ENCODE results near the gene CLIP3. TPM values are rescaled to one million over a fixed set of nuclear protein-coding genes. Genes with fewer than 3 reads are reported as not detected.
A peak's percentile ranks its signal among the peaks of the same experiment; 100 is the strongest.

The CLIP3 gene
- total RNA-seq, 1 donor from 2014 or later: 8.1 TPM

DNA sequence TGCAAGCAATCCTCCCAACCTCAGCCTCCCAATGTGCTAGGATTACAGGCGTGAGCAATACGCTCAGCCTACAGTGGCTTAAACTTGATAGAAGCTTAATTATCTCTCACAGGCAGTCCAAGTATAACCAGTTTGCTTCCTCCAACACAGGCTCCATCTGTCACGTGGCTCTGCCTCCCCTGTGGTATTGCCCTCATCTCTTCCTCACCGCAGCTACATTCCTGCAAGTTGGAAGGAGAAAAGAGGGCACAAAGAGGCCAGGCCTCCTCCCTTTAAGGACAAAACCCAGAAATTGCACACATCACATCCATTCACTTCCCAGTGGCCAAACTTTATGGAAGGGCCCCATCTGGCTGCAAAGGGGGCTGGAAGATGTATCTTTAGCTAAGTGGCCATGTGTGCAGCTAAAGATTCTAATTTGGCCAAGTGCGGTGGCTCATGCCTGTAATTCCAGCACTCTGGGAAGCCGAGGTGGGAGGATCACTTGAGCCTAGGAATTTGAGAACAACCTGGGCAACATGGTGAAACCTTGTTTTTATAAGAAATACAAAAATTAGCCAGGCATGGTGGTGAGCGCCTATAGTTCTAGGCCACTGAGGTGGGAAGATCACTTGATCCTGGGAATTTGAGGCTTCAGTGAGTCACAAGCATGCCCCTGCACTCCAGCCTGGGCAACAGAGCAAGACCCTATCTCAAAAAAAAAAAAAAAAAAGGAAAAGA, 40.8 kb downstream of the CLIP3 start:
- ATAC-seq (no peak), DNase-seq (no peak)
- no peaks in the 10 kb centered on the region for H3K36me3 ChIP-seq
- peaks cover 12% of the 10 kb centered on the region for H3K27me3 ChIP-seq (ENCODE audit: low read depth)
- TF ChIP-seq, protein P1, sequence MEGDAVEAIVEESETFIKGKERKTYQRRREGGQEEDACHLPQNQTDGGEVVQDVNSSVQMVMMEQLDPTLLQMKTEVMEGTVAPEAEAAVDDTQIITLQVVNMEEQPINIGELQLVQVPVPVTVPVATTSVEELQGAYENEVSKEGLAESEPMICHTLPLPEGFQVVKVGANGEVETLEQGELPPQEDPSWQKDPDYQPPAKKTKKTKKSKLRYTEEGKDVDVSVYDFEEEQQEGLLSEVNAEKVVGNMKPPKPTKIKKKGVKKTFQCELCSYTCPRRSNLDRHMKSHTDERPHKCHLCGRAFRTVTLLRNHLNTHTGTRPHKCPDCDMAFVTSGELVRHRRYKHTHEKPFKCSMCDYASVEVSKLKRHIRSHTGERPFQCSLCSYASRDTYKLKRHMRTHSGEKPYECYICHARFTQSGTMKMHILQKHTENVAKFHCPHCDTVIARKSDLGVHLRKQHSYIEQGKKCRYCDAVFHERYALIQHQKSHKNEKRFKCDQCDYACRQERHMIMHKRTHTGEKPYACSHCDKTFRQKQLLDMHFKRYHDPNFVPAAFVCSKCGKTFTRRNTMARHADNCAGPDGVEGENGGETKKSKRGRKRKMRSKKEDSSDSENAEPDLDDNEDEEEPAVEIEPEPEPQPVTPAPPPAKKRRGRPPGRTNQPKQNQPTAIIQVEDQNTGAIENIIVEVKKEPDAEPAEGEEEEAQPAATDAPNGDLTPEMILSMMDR (IDR thresholded peaks at IDR 0.05): no peak
- no peak overlapping the region for H3K4me3 ChIP-seq
- intact Hi-C loops (cut with DNase I): no loop called here
- no peak overlapping the region for H3K27ac ChIP-seq
- peaks cover 28% of the 10 kb centered on the region for H3K4me1 ChIP-seq
- no peaks in the 10 kb centered on the region for H3K9me3 ChIP-seq

DNA sequence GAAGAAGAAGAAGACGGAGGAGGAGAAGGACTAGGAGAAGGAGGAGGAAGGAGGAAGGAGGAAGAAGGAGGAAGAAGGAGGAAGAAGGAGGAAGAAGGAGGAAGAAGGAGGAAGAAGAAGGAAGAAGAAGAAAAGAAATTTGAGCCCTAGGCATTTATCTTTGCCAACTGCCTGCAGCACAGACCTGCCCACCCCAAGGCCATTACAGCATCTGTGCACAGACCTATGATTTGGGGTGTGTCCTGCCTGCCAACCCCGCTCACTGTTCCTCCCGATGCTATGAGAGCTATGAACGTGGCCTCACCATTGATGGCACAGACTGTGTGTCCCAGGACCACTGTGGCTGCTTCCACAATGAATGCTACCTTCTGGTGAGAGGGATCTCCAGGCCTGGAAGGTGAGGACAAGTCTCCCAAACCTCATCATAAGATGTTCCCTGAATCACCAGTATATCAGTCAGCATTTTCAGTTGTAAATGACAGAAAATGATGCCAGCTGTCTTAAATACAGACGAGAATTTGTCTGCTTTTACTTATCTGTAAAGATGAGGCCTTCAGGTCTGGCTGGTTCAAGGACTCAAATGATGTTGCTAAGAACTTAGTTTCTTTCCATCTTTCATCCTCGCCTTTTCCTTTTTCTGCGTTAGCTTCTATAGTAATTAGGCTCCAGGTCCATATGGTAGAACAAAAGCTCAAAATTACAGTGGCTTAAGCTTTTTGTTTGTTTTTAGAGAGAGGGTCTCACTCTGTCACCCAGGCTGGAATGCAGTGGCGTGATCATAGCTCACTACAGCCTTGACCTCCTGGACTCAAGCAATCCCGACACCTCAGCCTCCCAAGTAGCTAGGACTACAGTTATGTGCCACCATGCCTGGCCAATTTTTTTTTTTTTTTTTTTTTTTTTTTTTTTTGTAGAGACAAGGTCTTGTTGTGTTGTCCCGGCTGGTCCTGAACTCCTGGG, 41.6 kb downstream of the CLIP3 start:
- H3K9me3 ChIP-seq: no peaks in the 10 kb centered on the region
- H3K4me3 ChIP-seq: no peak overlapping the region
- H3K36me3 ChIP-seq: no peaks in the 10 kb centered on the region
- DNase-seq (no peak), ATAC-seq (no peak)
- intact Hi-C loops (cut with DNase I): no loop called here
- H3K27ac ChIP-seq: no peak overlapping the region
- H3K27me3 ChIP-seq (ENCODE audit: low read depth): peaks cover 20% of the 10 kb centered on the region
- TF ChIP-seq, protein P1 (IDR thresholded peaks at IDR 0.05): no peak
- peaks cover 24% of the 10 kb centered on the region for H3K4me1 ChIP-seq

DNA sequence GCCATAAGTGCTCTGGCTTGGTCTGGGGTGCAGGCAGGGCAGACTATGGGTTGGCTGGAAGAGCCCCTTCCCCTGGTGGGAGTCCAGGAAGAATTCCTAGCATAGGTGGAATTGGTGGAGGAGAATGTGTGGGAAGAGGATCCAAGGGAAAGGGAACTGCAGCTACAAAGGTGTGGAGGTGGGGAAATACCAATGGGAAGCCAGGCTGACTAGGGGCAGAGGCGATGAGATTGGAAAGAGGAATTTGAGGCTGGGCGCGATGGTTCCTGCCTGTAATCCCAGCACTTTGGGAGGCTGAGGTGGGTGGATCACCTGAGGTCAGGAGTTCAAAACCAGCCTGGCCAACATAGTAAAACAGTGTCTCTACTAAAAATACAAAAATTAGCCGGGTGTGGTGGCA, 42.5 kb downstream of the CLIP3 start:
- intact Hi-C loops (cut with DNase I): no loop called here
- no peak overlapping the region for H3K4me3 ChIP-seq
- DNase-seq: no peak
- H3K27me3 ChIP-seq (ENCODE audit: low read depth): peaks cover 22% of the 10 kb centered on the region
- no peaks in the 10 kb centered on the region for H3K9me3 ChIP-seq
- H3K27ac ChIP-seq: no peak overlapping the region
- peaks cover 18% of the 10 kb centered on the region for H3K4me1 ChIP-seq
- H3K36me3 ChIP-seq: no peaks in the 10 kb centered on the region
- no peak for ATAC-seq
- TF ChIP-seq, protein P1 (IDR thresholded peaks at IDR 0.05): no peak

DNA sequence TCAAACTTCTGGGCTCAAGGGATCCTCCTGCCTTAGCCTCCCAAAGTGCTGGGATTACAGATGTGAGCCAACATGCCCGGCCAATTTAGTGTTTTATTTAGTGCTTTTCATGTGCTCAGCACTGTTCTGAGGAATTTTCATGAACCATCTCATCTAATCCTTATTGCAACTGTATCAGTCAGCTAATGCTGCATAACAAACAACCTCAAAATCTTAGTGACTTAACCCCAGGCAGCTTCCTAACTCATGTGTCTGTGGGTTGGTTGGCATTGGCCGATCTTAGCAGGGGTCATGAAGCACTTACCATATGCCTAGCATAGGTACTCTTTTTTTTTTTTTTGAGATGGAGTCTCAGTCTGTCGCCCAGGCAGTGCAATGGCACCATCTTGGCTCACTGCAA, 43.8 kb downstream of the CLIP3 start:
- Histone ChIP-seq H3K4me1 (peaks cover 9% of the 10 kb centered on the region), H3K9me3 (no peaks in the 10 kb centered on the region), H3K27me3 (ENCODE audit: low read depth) (peaks cover 24% of the 10 kb centered on the region), H3K36me3 (no peaks in the 10 kb centered on the region), H3K27ac (no peak overlapping the region), H3K4me3 (no peak overlapping the region)
- intact Hi-C loops (cut with DNase I): no loop called here
- TF ChIP-seq, protein P1 (IDR thresholded peaks at IDR 0.05): no peak
- DNase-seq (no peak), ATAC-seq (no peak)

DNA sequence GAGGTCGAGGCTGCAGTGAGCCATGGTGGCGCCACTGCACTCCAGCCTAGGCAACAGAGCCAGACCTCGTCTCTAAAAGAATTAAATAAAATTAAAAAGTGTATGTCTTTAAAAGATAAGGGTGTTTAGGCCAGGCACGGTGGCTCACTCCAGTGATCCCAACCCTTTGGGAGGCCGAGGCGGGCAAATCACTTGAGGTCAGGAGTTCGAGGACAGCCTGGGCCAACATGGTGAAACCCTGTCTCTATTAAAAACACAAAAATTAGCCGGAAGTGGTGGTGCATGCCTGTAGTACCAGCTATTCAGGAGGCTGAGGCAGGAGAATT, 45.1 kb downstream of the CLIP3 start:
- peaks cover 8% of the 10 kb centered on the region for H3K4me1 ChIP-seq
- H3K9me3 ChIP-seq: no peaks in the 10 kb centered on the region
- no peak overlapping the region for H3K27ac ChIP-seq
- no peak for DNase-seq
- TF ChIP-seq, protein P1 (IDR thresholded peaks at IDR 0.05): no peak
- peak overlapping the region; percentile 38 for H3K4me3 ChIP-seq
- H3K27me3 ChIP-seq (ENCODE audit: low read depth): peaks cover 27% of the 10 kb centered on the region
- ATAC-seq: no peak
- no peaks in the 10 kb centered on the region for H3K36me3 ChIP-seq
- intact Hi-C loops (cut with DNase I): no loop called here
